Measurements from ENCODE around the gene CIAO1. TPM values are rescaled to one million over a fixed set of nuclear protein-coding genes. Genes with fewer than 3 reads are reported as not detected.

CIAO1 gene
- total and polyA plus RNA-seq, 2 of the 13 experiments (the other 11 are each of a cell fraction or from before 2014, with no cell fraction given) = 99.3 to 120 TPM

GRCh38 chr2:96261328-96262003 is 4.6 kb upstream of the CIAO1 start (continued):
- TF ChIP-seq ZNF407 (CRISPR knock-in tag; IDR thresholded peaks at IDR 0.05; ENCODE audit: not compliant biosample characterization) = no peak
- no peak for TF ChIP-seq NFRKB (IDR thresholded peaks at IDR 0.05)
- no peak for TF ChIP-seq E2F1 (CRISPR knock-in tag; IDR thresholded peaks at IDR 0.05)
- TF ChIP-seq NR2F1 (CRISPR knock-in tag; IDR thresholded peaks at IDR 0.05) = no peak
- TF ChIP-seq MNT (IDR thresholded peaks at IDR 0.05) = no peak
- no peak for TF ChIP-seq ZNF263 (CRISPR knock-in tag; IDR thresholded peaks at IDR 0.05)
- no peak for TF ChIP-seq PRDM10 (CRISPR knock-in tag; IDR thresholded peaks at IDR 0.05; ENCODE audit: low read depth)
- TF ChIP-seq ZNF24 (IDR thresholded peaks at IDR 0.05) = no peak
- no peak for TF ChIP-seq ZNF782 (CRISPR knock-in tag; IDR thresholded peaks at IDR 0.05; ENCODE audit: borderline replicate concordance)
- TF ChIP-seq CENPBD1 (CRISPR knock-in tag; IDR thresholded peaks at IDR 0.05; ENCODE audit: borderline replicate concordance, low read depth) = no peak
- no peak for TF ChIP-seq THYN1 (CRISPR knock-in tag; IDR thresholded peaks at IDR 0.05; ENCODE audit: borderline replicate concordance, low read depth)
- no peak for TF ChIP-seq ZNF780A (CRISPR knock-in tag; IDR thresholded peaks at IDR 0.05)
- no peak for TF ChIP-seq ZNF253 (CRISPR knock-in tag; IDR thresholded peaks at IDR 0.05; ENCODE audit: borderline replicate concordance)

Data from HepG2 (cell line).